Caco-2 (cell line): ENCODE measurements around the gene SLC22A4. TPM values are rescaled to one million over a fixed set of nuclear protein-coding genes. Genes with fewer than 3 reads are reported as not detected.

Experiments used
- BruUV-seq: library from RNA; stranded (reverse); fragments of 400-500 nt; replicated peaks from 2 replicates; lab custom pipeline; 2021; lab: Mats Ljungman, UMichigan
- CTCF ChIA-PET: fragments of 300-600 bp; sonication (Branson Sonifier 250); formaldehyde crosslinking; loops from one replicate; lab custom pipeline; 2022; ENCODE audit warnings: antibody characterized with exemption; lab: Charles Lee
- POLR2A ChIA-PET: fragments of 300-600 bp; sonication (Branson Sonifier 250); formaldehyde crosslinking; loops from one replicate; lab custom pipeline; 2022; ENCODE audit warnings: antibody characterized with exemption; lab: Charles Lee
- DNase-seq, 2 experiments: peaks; one replicate each; pipeline versions ENCODE4 v3.0.0 to v3.0.0-alpha.2; 2020 to 2022
- H3K27me3 ChIP-seq: replicated peaks from 2 replicates; pipeline ENCODE4 v1.6.0; 2011; ENCODE audit warnings: low read length; ENCODE audit not compliant: control insufficient read depth, insufficient read depth
- H3K36me3 ChIP-seq: 2 replicates; pipeline ENCODE4 v1.5.1; 2011; ENCODE audit warnings: low read length; ENCODE audit not compliant: control insufficient read depth, insufficient read depth
- H3K4me1 ChIP-seq: fragments of 250-450 bp; sonication (Bioruptor Pico); 2 replicates; pipeline ENCODE4 v1.5.1; 2020; ENCODE audit warnings: mild to moderate bottlenecking
- H3K4me3 ChIP-seq: 2 replicates; pipeline ENCODE4 v1.5.1; 2011; ENCODE audit warnings: low read depth, mild to moderate bottlenecking, control low read depth, low read length
- H3K9me3 ChIP-seq: fragments of 250-450 bp; sonication (Bioruptor Pico); 2 replicates; pipeline ENCODE4 v1.5.1; 2020; ENCODE audit warnings: mild to moderate bottlenecking, moderate library complexity
- H3K27ac Mint-ChIP-seq: one replicate; pipeline ENCODE4 v1.8.0; 2022; ENCODE audit warnings: mixed read lengths; ENCODE audit not compliant: unreplicated experiment
- H3K27me3 Mint-ChIP-seq: one replicate; pipeline ENCODE4 v1.8.0; 2022; ENCODE audit warnings: mixed read lengths; ENCODE audit not compliant: insufficient read depth, unreplicated experiment
- H3K36me3 Mint-ChIP-seq: one replicate; pipeline ENCODE4 v1.8.0; 2022; ENCODE audit warnings: mild to moderate bottlenecking, mixed read lengths; ENCODE audit not compliant: insufficient read depth, unreplicated experiment
- H3K4me1 Mint-ChIP-seq: one replicate; pipeline ENCODE4 v1.8.0; 2022; ENCODE audit warnings: low read depth, mixed read lengths; ENCODE audit not compliant: unreplicated experiment
- H3K4me3 Mint-ChIP-seq: one replicate; pipeline ENCODE4 v1.8.0; 2022; ENCODE audit warnings: mild to moderate bottlenecking, moderate library complexity, mixed read lengths; ENCODE audit not compliant: unreplicated experiment
- H3K9me3 Mint-ChIP-seq: one replicate; pipeline ENCODE4 v1.8.0; 2022; ENCODE audit warnings: mixed read lengths; ENCODE audit not compliant: unreplicated experiment
- intact Hi-C: fragments of 100-400 bp; cut with micrococcal nuclease; formaldehyde crosslinking; loops from one replicate; pipeline ENCODE4 v1.10.0; 2022; ENCODE audit not compliant: unreplicated experiment
- total RNA-seq: library from RNA; stranded (reverse); gene quantifications from 2 replicates; pipeline ENCODE4 v1.2.3, GENCODE V29; 2022
- TF ChIP-seq, protein P1 (sequence below), 2 experiments: fragments of 200-600 bp in 1 of 2; IDR thresholded peaks; 1 replicate in 1 of 2; 2 replicates in 1 of 2; pipeline versions ENCODE4 v1.5.1 to v1.8.0; 2011 to 2022; ENCODE audit warnings: antibody characterized with exemption in 1 of 2, control low read depth in 1 of 2, inconsistent platforms in 1 of 2, low read depth in 1 of 2, low read length in 1 of 2, mild to moderate bottlenecking in 1 of 2, moderate library complexity in 1 of 2; ENCODE audit not compliant: insufficient read depth in 1 of 2, severe bottlenecking in 1 of 2, unreplicated experiment in 1 of 2

Gene SLC22A4
- total RNA-seq, 1 experiment from 2014 or later: 1.5 TPM

GRCh38 chr5:132380047-132380446 lies 85.9 kb downstream of the SLC22A4 start:
- Histone ChIP-seq H3K4me1 (no peaks in the 10 kb centered on the region), H3K27me3 (no peaks in the 10 kb centered on the region), H3K4me3 (no peak overlapping the region), H3K9me3 (no peaks in the 10 kb centered on the region), H3K36me3 (no peaks in the 10 kb centered on the region; the same call in 1 of the 2 replicates)
- H3K4me3 Mint-ChIP-seq: no peak overlapping the region
- no peaks in the 10 kb centered on the region for H3K27me3 Mint-ChIP-seq
- no peak for DNase-seq
- peaks cover 8% of the 10 kb centered on the region for H3K4me1 Mint-ChIP-seq
- BruUV-seq: no TSS peak
- TF ChIP-seq, protein P1, sequence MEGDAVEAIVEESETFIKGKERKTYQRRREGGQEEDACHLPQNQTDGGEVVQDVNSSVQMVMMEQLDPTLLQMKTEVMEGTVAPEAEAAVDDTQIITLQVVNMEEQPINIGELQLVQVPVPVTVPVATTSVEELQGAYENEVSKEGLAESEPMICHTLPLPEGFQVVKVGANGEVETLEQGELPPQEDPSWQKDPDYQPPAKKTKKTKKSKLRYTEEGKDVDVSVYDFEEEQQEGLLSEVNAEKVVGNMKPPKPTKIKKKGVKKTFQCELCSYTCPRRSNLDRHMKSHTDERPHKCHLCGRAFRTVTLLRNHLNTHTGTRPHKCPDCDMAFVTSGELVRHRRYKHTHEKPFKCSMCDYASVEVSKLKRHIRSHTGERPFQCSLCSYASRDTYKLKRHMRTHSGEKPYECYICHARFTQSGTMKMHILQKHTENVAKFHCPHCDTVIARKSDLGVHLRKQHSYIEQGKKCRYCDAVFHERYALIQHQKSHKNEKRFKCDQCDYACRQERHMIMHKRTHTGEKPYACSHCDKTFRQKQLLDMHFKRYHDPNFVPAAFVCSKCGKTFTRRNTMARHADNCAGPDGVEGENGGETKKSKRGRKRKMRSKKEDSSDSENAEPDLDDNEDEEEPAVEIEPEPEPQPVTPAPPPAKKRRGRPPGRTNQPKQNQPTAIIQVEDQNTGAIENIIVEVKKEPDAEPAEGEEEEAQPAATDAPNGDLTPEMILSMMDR (IDR thresholded peaks at IDR 0.05; ENCODE audit: insufficient read depth in 1 of 2, low read depth in 1 of 2, low read length in 1 of 2, severe bottlenecking in 1 of 2, unreplicated experiment in 1 of 2): no peak
- no peak overlapping the region for H3K27ac Mint-ChIP-seq
- H3K9me3 Mint-ChIP-seq: no peaks in the 10 kb centered on the region
- CTCF ChIA-PET: no interaction called here
- POLR2A ChIA-PET: no interaction called here
- H3K36me3 Mint-ChIP-seq: no peaks in the 10 kb centered on the region
- intact Hi-C loops: loop anchor here (10.0 kb wide), 1 partner anchor 435 kb away; the partner anchor contains the start of gene SOWAHA

- CTCF ChIA-PET: interaction anchor here (0.6 kb wide), 1 partner anchor 128 kb away, joined by 3 read pairs; no protein-coding TSS in a partner anchor
- Mint-ChIP-seq H3K27me3 (no peaks in the 10 kb centered on the region), H3K4me1 (peaks cover 8% of the 10 kb centered on the region), H3K36me3 (no peaks in the 10 kb centered on the region), H3K9me3 (no peaks in the 10 kb centered on the region), H3K4me3 (no peak overlapping the region), H3K27ac (no peak overlapping the region)
- TF ChIP-seq, protein P1 (IDR thresholded peaks at IDR 0.05; ENCODE audit: insufficient read depth in 1 of 2, low read depth in 1 of 2, low read length in 1 of 2, severe bottlenecking in 1 of 2, unreplicated experiment in 1 of 2): no peak
- peaks cover 2% of the 10 kb centered on the region; the same call in 1 of the 2 replicates for H3K36me3 ChIP-seq
- POLR2A ChIA-PET: no interaction called here
- no peaks in the 10 kb centered on the region for H3K27me3 ChIP-seq
- intact Hi-C loops: loop anchor here (10.0 kb wide), 1 partner anchor 434 kb away; the partner anchor contains the start of gene SOWAHA
- no TSS peak for BruUV-seq
- no peak for DNase-seq
- no peaks in the 10 kb centered on the region for H3K9me3 ChIP-seq
- H3K4me3 ChIP-seq: no peak overlapping the region
- no peaks in the 10 kb centered on the region for H3K4me1 ChIP-seq
Measured at GRCh38 chr5:132380741-132381140, 86.5 kb downstream of the SLC22A4 start.

DNA sequence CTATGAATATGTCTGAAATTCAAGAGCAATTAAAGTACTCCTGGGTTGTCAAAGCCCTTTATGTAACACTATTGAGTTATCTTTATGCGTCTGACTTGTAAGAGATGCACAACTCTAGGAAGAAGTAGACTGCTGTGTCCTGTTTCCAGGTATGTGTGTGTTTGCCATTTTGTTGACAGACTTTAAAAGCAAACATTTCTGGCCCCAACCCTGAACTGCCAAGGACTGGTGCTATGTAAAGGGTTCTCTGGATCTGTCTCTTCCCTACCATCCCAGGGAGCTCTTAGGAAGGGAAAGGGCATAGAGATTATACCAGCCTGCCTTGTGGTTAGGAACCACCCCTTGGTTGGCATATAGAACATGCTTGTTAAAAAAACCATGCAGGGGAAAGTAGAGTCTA lies 87.4 kb downstream of the SLC22A4 start:
- CTCF ChIA-PET: no interaction called here
- intact Hi-C loops: loop anchor here (10.0 kb wide), 1 partner anchor 433 kb away; the partner anchor contains the start of gene SOWAHA
- Mint-ChIP-seq H3K27me3 (no peaks in the 10 kb centered on the region), H3K36me3 (no peaks in the 10 kb centered on the region), H3K4me3 (no peak overlapping the region), H3K9me3 (no peaks in the 10 kb centered on the region), H3K4me1 (peaks cover 8% of the 10 kb centered on the region), H3K27ac (no peak overlapping the region)
- Histone ChIP-seq H3K36me3 (peaks cover 3% of the 10 kb centered on the region; the same call in 1 of the 2 replicates), H3K4me3 (no peak overlapping the region), H3K9me3 (no peaks in the 10 kb centered on the region), H3K27me3 (no peaks in the 10 kb centered on the region), H3K4me1 (0 out of 2 replicates have a peak, but pooled peaks cover 3% of the 10 kb centered on the region)
- POLR2A ChIA-PET: no interaction called here
- TF ChIP-seq, protein P1 (IDR thresholded peaks at IDR 0.05; ENCODE audit: insufficient read depth in 1 of 2, low read depth in 1 of 2, low read length in 1 of 2, severe bottlenecking in 1 of 2, unreplicated experiment in 1 of 2): no peak
- no peak for DNase-seq
- BruUV-seq: no TSS peak
